Neuronal stem cell (in vitro differentiated cells): Measurements from ENCODE around the gene FBXL15.

Experiments
- DNase-seq: peaks from one replicate; pipeline ENCODE4 v3.0.0-alpha.2; 2013; ENCODE audit warnings: low spot score
- H2AFZ ChIP-seq: one replicate; pipeline ENCODE4 v1.6.1; 2013; ENCODE audit warnings: mild to moderate bottlenecking, low read length, inconsistent platforms
- H2AK5ac ChIP-seq: 2 replicates; pipeline ENCODE4 v1.6.1; 2013; ENCODE audit warnings: low read depth, mild to moderate bottlenecking, inconsistent platforms, low read length, moderate library complexity, mixed read lengths
- H2BK120ac ChIP-seq: 2 replicates; pipeline ENCODE4 v1.6.1; 2013; ENCODE audit warnings: low read depth, mild to moderate bottlenecking, inconsistent platforms, low read length, moderate library complexity, mixed read lengths
- H2BK12ac ChIP-seq: one replicate; pipeline ENCODE4 v1.6.1; 2013; ENCODE audit warnings: low read length, inconsistent platforms
- H2BK15ac ChIP-seq: 2 replicates; pipeline ENCODE4 v1.6.1; 2013; ENCODE audit warnings: mild to moderate bottlenecking, low read length, inconsistent platforms, mixed read lengths
- H2BK5ac ChIP-seq: one replicate; pipeline ENCODE4 v1.6.1; 2013; ENCODE audit warnings: inconsistent platforms, mild to moderate bottlenecking, low read length, moderate library complexity
- H3K14ac ChIP-seq: one replicate; pipeline ENCODE4 v1.6.1; 2013; ENCODE audit warnings: low read length, inconsistent platforms
- H3K18ac ChIP-seq: 2 replicates; pipeline ENCODE4 v1.6.1; 2013; ENCODE audit warnings: low read length, inconsistent platforms
- H3K23ac ChIP-seq: 2 replicates; pipeline ENCODE4 v1.6.1; 2013; ENCODE audit warnings: low read depth, mild to moderate bottlenecking, mixed read lengths, low read length, inconsistent platforms; ENCODE audit not compliant: poor library complexity
- H3K27ac ChIP-seq: replicated peaks from 3 replicates; pipeline ENCODE4 v1.5.1; 2013; ENCODE audit warnings: low read length, inconsistent platforms
- H3K27me3 ChIP-seq, 3 experiments: 2 replicates each; pipeline ENCODE4 v1.6.1; 2013; ENCODE audit warnings: low read length in 3 of 3, mild to moderate bottlenecking in 2 of 3, inconsistent platforms in 1 of 3, low read depth in 1 of 3, mixed read lengths in 1 of 3, moderate library complexity in 1 of 3; ENCODE audit not compliant: control insufficient read depth in 3 of 3, insufficient read depth in 3 of 3
- H3K36me3 ChIP-seq, 2 donors: replicated peaks in 1 of 2; 2 replicates each; pipeline ENCODE4 v1.6.1; 2013; ENCODE audit warnings: low read length in 2 of 2; ENCODE audit not compliant: control insufficient read depth in 2 of 2, insufficient read depth in 2 of 2
- H3K4ac ChIP-seq: 2 replicates; pipeline ENCODE4 v1.6.1; 2013; ENCODE audit warnings: inconsistent platforms, mild to moderate bottlenecking, low read length, moderate library complexity
- H3K4me1 ChIP-seq, 2 donors: 1 replicate in 1 of 2; 2 replicates in 1 of 2; pipeline ENCODE4 v1.6.1; 2013; ENCODE audit warnings: low read length in 2 of 2, low read depth in 1 of 2; ENCODE audit not compliant: control insufficient read depth in 2 of 2, insufficient read depth in 1 of 2
- H3K4me2 ChIP-seq: one replicate; pipeline ENCODE4 v1.6.1; 2013; ENCODE audit warnings: mild to moderate bottlenecking, low read length, inconsistent platforms; ENCODE audit not compliant: insufficient read depth, poor library complexity, severe bottlenecking
- H3K4me3 ChIP-seq, 2 donors: 2 replicates each; pipeline ENCODE4 v1.5.1; 2013; ENCODE audit warnings: low read length in 2 of 2, mild to moderate bottlenecking in 2 of 2, inconsistent platforms in 1 of 2, moderate library complexity in 1 of 2
- H3K79me1 ChIP-seq: one replicate; pipeline ENCODE4 v1.6.1; 2013; ENCODE audit warnings: low read depth, mild to moderate bottlenecking, inconsistent platforms, low read length, moderate library complexity
- H3K9ac ChIP-seq: one replicate; pipeline ENCODE4 v1.6.1; 2013; ENCODE audit warnings: mild to moderate bottlenecking, low read depth, low read length, inconsistent platforms; ENCODE audit not compliant: poor library complexity
- H3K9me3 ChIP-seq, 2 donors: replicated peaks in 1 of 2; 2 replicates each; pipeline versions ENCODE3 to v1.6.1; 2013; ENCODE audit warnings: low read length in 2 of 2, mild to moderate bottlenecking in 2 of 2, inconsistent platforms in 1 of 2, low read depth in 1 of 2, mixed read lengths in 1 of 2, moderate library complexity in 1 of 2; ENCODE audit not compliant: control insufficient read depth in 2 of 2, insufficient read depth in 1 of 2
- H4K8ac ChIP-seq: one replicate; pipeline ENCODE4 v1.6.1; 2013; ENCODE audit warnings: low read depth, mild to moderate bottlenecking, inconsistent platforms, low read length, moderate library complexity
- H4K91ac ChIP-seq: one replicate; pipeline ENCODE4 v1.6.1; 2013; ENCODE audit warnings: low read length, low read depth, mild to moderate bottlenecking, inconsistent platforms; ENCODE audit not compliant: poor library complexity
- WGBS, 2 donors: extraction: QIAGEN DNeasy Blood & Tissue Kit; methylation state at CpG; one replicate each; pipeline ENCODE4 v1.1.7; 2013; ENCODE audit warnings: missing lambda C conversion rate in 2 of 2, mixed read lengths in 1 of 2; ENCODE audit not compliant: insufficient read length in 2 of 2, insufficient replicate concordance in 1 of 2; ENCODE audit errors: extremely low coverage in 2 of 2; 5-methylcytosine and 5-hydroxymethylcytosine counted together

Gene FBXL15

GRCh38 chr10:102462512-102463054, 41.9 kb downstream of the FBXL15 start:
- H3K9ac ChIP-seq, result no peak overlapping the region
- WGBS, 2 donors, result no CpG with 5 or more reads among the region's 6 CpGs
- no peak overlapping the region for H2BK12ac ChIP-seq
- no peak overlapping the region for H2BK15ac ChIP-seq
- no peaks in the 10 kb centered on the region for H3K36me3 ChIP-seq
- no peak overlapping the region for H3K4ac ChIP-seq
- DNase-seq, result no peak
- H2BK120ac ChIP-seq, result no peak overlapping the region
- H3K18ac ChIP-seq, result no peak overlapping the region
- H3K14ac ChIP-seq, result no peak overlapping the region
- no peak overlapping the region for H3K4me2 ChIP-seq
- peaks cover 1% of the 10 kb centered on the region for H3K79me1 ChIP-seq
- peak overlapping the region; percentile 31 for H2AFZ ChIP-seq
- H4K91ac ChIP-seq, result no peak overlapping the region
- H2AK5ac ChIP-seq, result no peak overlapping the region
- no peak overlapping the region for H2BK5ac ChIP-seq
- peaks cover 13 to 23% of the 10 kb centered on the region in 2 donors for H3K4me1 ChIP-seq
- H3K27me3 ChIP-seq, result peaks cover 0 to 20% (median 0%) of the 10 kb centered on the region in 3 experiments
- peak overlapping the region in 1 of 2 donors; percentile 57 for H3K4me3 ChIP-seq
- no peaks in the 10 kb centered on the region for H3K9me3 ChIP-seq
- H3K23ac ChIP-seq, result no peak overlapping the region
- no peak overlapping the region for H4K8ac ChIP-seq
- no peak overlapping the region for H3K27ac ChIP-seq

DNA sequence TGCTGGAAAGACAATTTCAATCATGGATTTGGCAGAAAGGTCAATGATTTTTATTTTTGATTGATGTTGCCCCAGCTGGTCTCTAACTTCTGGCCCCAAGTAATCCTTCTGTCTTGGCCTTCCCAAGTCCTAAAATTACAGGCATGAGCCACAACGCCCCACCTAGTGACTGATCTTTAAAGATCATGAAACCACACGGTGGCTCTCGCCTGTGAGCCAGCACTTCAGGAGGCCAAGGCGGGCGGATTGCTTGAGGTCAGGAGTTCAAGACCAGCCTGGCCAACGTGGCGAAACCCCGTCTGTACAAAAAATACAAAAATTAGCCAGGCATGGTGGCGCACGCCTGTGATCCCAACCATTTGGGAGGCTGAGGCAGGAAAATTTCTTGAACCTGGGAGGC, 43.3 kb downstream of the FBXL15 start:
- Histone ChIP-seq H3K4me2 (no peak overlapping the region), H3K4me1 (peaks cover 13 to 23% of the 10 kb centered on the region in 2 donors), H3K18ac (no peak overlapping the region), H2AFZ (no peak overlapping the region), H3K79me1 (peaks cover 3% of the 10 kb centered on the region), H3K4ac (no peak overlapping the region), H3K36me3 (peaks cover 0 to 5% of the 10 kb centered on the region in 2 donors), H3K27ac (no peak overlapping the region), H3K9ac (no peak overlapping the region), H3K23ac (no peak overlapping the region), H3K9me3 (no peaks in the 10 kb centered on the region), H2BK120ac (no peak overlapping the region), H2BK5ac (no peak overlapping the region), H4K8ac (no peak overlapping the region), H2BK12ac (no peak overlapping the region), H2AK5ac (no peak overlapping the region), H2BK15ac (no peak overlapping the region), H3K4me3 (no peak overlapping the region), H4K91ac (no peak overlapping the region), H3K14ac (no peak overlapping the region), H3K27me3 (peaks cover 0 to 20% (median 0%) of the 10 kb centered on the region in 3 experiments)
- WGBS, 2 donors, result no CpG with 5 or more reads among the region's 10 CpGs
- DNase-seq, result no peak

DNA sequence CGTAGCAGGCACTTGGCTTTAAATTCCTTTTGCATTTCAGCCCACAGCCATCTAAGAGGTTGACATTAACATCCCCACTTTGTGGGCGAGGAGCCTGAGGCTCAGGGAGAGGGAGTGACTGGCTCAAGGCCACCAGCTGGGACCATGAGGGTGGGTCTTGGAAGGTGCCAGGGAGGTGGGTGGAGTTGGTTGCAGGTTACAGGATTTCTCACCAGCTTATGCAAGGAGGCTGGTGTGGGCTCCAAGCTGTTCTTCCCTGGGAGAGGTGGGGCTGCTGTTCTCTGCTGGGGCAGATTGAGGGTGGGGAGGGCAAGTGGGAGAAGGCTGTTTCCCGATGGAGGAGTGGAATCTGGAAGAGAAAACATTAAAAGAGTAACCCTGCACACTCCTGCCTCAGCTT, 44.8 kb downstream of the FBXL15 start:
- no peak for DNase-seq
- Histone ChIP-seq H3K27me3 (peaks cover 0 to 20% (median 0%) of the 10 kb centered on the region in 3 experiments), H3K4me1 (peaks cover 13 to 23% of the 10 kb centered on the region in 2 donors), H3K14ac (no peak overlapping the region), H3K9me3 (no peaks in the 10 kb centered on the region), H3K79me1 (peaks cover 4% of the 10 kb centered on the region), H3K36me3 (peaks cover 0 to 17% of the 10 kb centered on the region in 2 donors), H2BK12ac (no peak overlapping the region), H3K23ac (no peak overlapping the region), H3K18ac (no peak overlapping the region), H3K9ac (no peak overlapping the region), H2BK120ac (no peak overlapping the region), H4K8ac (no peak overlapping the region), H2BK15ac (no peak overlapping the region), H3K27ac (no peak overlapping the region), H2AFZ (no peak overlapping the region), H2BK5ac (no peak overlapping the region), H3K4me2 (no peak overlapping the region), H3K4ac (no peak overlapping the region), H3K4me3 (no peak overlapping the region), H2AK5ac (no peak overlapping the region), H4K91ac (no peak overlapping the region)
- no CpG with 5 or more reads among the region's 3 CpGs for WGBS, 2 donors

- H3K4me1 ChIP-seq, result peaks cover 6 to 11% of the 10 kb centered on the region in 2 donors
- no peak overlapping the region for H2AFZ ChIP-seq
Observed at GRCh38 chr10:102467318-102467717, 46.7 kb downstream of the FBXL15 start.

More at GRCh38 chr10:102467318-102467717, 46.7 kb downstream of the FBXL15 start:
- H3K4ac ChIP-seq, result no peak overlapping the region
- no peak overlapping the region for H2BK15ac ChIP-seq
- no peak overlapping the region for H3K4me3 ChIP-seq
- no peak overlapping the region for H4K8ac ChIP-seq
- H3K4me2 ChIP-seq, result no peak overlapping the region
- no peak overlapping the region for H3K27ac ChIP-seq
- peaks cover 0 to 11% (median 0%) of the 10 kb centered on the region in 3 experiments for H3K27me3 ChIP-seq
- H3K23ac ChIP-seq, result no peak overlapping the region
- no peak overlapping the region for H2BK12ac ChIP-seq
- H3K18ac ChIP-seq, result no peak overlapping the region
- no peak overlapping the region for H3K14ac ChIP-seq
- H3K79me1 ChIP-seq, result peaks cover 4% of the 10 kb centered on the region
- DNase-seq, result no peak
- no peak overlapping the region for H2BK120ac ChIP-seq
- no peak overlapping the region for H3K9ac ChIP-seq
- no CpG with 5 or more reads among the region's 6 CpGs for WGBS, 2 donors
- no peak overlapping the region for H4K91ac ChIP-seq
- H2BK5ac ChIP-seq, result no peak overlapping the region
- H3K36me3 ChIP-seq, result peaks cover 0 to 17% of the 10 kb centered on the region in 2 donors
- no peak overlapping the region for H2AK5ac ChIP-seq
- no peaks in the 10 kb centered on the region for H3K9me3 ChIP-seq
